Subcutaneous preadipocyte (primary cell): Measurements from ENCODE around the gene HCRTR1. TPM values are rescaled to one million over a fixed set of nuclear protein-coding genes. Genes with fewer than 3 reads are reported as not detected.

Source experiments
- total RNA-seq: library from RNA; depleted of rRNA; stranded (reverse); fragments of >200 nt; gene quantifications from 2 replicates; pipeline ENCODE4 v1.2.3, GENCODE V29; 2012

HCRTR1 gene
- total RNA-seq, result not detected in 2 replicates

DNA sequence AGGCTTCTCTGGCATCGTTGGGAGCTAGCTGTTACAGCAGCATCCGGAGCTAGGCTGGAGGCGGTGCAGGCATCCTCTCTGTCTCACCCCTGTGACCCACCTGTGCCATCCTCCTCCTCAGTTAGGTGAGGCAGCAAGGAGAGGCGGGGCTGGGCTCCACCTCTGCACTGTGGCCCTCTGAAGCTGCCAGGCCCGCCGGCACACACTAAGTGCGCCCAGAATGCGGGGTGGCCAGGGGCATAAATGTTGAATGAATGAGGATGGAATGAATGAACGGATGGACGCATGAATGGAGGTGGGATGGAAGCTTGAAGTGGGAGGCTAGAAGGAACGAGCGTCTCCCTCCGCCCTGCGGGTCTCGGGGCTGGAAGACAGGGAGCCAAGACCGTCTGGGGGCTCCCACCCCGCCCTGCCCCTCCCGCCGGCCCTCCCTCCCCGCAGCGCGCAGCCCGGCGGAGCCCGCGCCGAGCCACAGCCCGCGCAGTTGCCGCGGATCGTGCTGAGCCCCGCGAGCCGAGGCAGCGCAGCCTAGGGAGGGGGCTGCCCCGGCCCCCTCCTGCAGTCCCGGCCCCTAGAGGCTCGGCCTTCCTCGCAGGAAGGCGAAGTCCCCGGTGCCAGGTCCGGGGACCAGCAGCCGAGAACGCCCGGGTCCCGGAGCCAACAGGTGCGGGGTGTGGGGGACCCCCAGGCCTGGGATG is at the start of gene HCRTR1:
Gene HCRTR1 (plus strand): TSS at position 472 of the 698 bp plus-strand sequence. CDS start 1,504 bp downstream, outside the sequence.

DNA sequence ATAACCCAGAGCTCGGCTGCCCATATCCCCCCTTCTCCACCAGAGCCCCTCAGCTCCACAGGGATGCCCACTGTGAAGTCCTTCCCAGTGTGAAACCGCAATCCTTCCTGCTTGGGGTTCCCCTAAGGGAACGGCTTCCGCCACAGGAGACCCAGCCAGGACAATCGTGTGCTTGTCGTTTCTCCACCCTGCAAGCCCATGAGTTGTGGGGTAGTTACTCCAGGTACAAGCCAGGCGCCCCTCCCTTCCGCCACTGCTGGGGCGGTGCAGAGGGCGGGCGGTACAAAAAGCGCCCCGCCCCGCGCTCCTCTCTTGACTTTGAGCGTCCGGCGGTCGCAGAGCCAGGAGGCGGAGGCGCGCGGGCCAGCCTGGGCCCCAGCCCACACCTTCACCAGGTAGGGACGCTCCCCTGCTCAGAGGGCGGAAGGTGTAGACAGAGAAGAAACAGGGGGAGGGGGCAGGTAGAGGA is 41.3 kb upstream of the HCRTR1 start, which contains the start of gene TINAGL1:
Gene TINAGL1 (plus strand): TSS at position 315 of the 469 bp plus-strand sequence. CDS start 634 bp downstream, outside the sequence.

DNA sequence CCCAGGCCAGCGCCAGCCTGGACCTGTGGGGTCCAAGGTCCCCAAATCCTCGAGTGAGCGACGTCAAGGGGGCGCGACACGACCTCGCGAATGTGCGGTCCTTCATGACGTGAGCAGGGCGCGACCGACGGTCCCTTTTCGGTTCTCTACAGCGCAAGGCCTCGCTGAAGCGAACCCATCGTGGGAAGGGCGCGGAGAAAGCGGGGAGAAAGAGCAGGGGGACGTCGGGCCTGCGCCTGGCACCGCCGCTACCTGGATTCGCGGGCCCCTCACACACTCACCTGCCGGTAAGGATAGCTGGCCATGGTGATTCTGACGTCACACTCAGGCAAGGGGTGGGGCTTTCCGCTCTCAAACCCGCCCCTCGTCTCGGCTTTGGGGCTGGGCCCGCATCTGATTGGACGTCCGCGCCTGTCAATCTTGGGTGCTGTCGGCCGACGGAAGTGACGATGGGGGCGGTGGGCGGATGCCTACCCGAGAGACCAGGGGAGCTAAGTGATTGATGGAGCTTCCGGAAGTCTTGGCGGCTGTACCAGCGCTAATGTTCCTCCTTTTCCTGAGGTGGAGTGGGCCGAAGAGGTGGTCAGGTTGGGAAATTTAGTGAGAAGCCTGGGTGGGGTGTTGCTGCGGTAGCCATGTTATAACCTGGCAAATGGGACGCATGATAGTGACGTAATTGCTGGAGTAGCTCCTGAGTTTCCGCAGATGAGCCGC is 27.2 kb downstream of the HCRTR1 start, which contains the start of gene PEF1:
Gene PEF1 (minus strand): TSS at position 317 of the 714 bp plus-strand sequence. CDS start 12 bp downstream, at position 305.

Other genes starting within 250 kb of the HCRTR1 start
- 204 and 478 TPM in 2 replicates for gene FABP3, start 244.6 kb upstream of the HCRTR1 start, total RNA-seq
- 15.4 and 20.9 TPM in 2 replicates for gene SERINC2, start 204.5 kb upstream of the HCRTR1 start, total RNA-seq
- 0.37 and 0.39 TPM in 2 replicates for gene TINAGL1, start 41.2 kb upstream of the HCRTR1 start, total RNA-seq
- gene PEF1, start 27.2 kb downstream of the HCRTR1 start, total RNA-seq, result 61.0 and 68.8 TPM in 2 replicates
- 50.0 and 58.5 TPM in 2 replicates for gene COL16A1, start 86.3 kb downstream of the HCRTR1 start, total RNA-seq
- 2.6 and 4.7 TPM in 2 replicates for gene ADGRB2, start 146.7 kb downstream of the HCRTR1 start, total RNA-seq
- 39.7 and 74.5 TPM in 2 replicates for gene SPOCD1, start 198.3 kb downstream of the HCRTR1 start, total RNA-seq